Transverse colon (tissue), 3 donors: Measurements from ENCODE around the gene HVCN1.

Experiments
- EP300 ChIP-seq: sonication (generic); formaldehyde crosslinking; IDR thresholded peaks from one replicate; pipeline ENCODE4 v1.6.1; 2017; ENCODE audit warnings: antibody characterized with exemption, low read depth
- POLR2AphosphoS5 ChIP-seq, 3 donors: sonication (generic); formaldehyde crosslinking; IDR thresholded peaks; one replicate each; pipeline ENCODE4 v1.6.1; 2016; ENCODE audit warnings: antibody characterized with exemption in 3 of 3

DNA sequence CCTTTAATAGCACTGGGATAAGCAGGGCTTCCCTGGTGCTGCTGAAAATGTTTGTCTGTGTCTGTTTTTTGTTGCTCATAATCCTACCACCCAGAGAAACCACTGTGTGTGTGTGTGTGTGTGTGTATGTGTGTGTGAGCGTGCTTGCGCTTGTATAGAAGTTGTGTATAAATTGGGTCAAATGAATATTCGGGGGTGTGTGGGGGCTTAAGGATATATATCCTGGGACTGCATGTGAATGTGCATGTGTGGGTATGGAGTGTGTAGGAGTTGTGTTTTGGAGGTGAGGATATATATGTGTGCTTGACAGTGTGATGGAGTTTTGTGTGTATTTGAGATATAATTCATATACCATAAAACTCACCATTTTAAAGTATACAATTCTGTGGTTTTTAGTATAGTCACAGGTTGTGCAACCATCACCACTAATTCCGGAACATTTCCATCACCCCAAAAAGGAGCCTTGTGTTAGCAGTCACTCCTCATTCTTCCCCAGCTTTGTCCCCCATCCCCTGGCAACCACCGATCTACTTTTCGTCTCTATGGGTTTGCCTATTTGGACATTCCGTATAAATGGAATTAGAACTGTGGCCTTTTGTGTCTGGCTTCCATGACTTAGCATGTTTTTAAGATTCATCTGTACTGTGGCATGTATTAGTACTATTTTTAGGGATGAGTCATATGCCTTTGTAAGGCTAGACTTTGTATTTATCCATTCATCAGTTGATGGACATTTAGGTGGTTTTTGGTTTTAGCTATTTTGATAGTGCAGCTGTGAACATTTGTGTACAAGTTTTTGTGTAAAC, 49.4 kb downstream of the HVCN1 start:
- no peak for TF ChIP-seq EP300
- TF ChIP-seq POLR2AphosphoS5 (IDR thresholded peaks at IDR 0.05): no peak
